MV-4-11 (cell line): ENCODE measurements around the gene SLC5A9.
"Not testable (repeated sequence)": the region's sequence is repeated elsewhere in the genome, so short reads cannot be mapped to it uniquely, and the experiment has no call there.

Experiments
- DNase-seq: peaks from one replicate; lab custom pipeline; 2025; lab: John Stamatoyannopoulos, UW

Gene SLC5A9

DNA sequence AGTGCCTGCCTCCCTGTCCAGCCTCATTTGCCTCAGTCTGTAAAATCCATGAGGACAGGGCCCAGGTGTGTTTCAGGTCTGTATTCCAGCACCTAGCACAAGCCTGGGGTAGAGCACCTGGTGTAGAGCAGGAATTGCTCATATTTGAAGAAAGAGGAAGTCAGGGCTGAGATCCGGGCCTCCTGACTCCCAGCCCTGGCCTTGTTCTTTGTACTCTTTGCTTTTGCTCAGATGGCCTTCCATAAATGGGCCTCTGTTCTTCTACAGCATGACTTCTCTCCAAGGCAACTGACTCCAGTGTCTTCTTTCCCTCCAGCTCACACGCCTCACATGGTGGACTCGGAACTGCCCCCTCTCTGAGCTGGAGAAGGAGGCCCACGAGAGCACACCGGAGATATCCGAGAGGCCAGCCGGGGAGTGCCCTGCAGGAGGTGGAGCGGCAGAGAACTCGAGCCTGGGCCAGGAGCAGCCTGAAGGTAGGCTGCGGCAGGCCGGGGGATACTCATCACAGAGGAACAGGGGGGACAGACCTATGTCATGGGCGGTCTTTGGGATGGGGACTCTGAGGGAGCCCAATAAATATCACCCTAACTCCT is 19.7 kb downstream of the SLC5A9 start:
- DNase-seq: no peak

- peak; percentile 86 for DNase-seq
These were observed 22.6 kb downstream of the SLC5A9 start for GRCh38 chr1:48245106-48245505.

DNA sequence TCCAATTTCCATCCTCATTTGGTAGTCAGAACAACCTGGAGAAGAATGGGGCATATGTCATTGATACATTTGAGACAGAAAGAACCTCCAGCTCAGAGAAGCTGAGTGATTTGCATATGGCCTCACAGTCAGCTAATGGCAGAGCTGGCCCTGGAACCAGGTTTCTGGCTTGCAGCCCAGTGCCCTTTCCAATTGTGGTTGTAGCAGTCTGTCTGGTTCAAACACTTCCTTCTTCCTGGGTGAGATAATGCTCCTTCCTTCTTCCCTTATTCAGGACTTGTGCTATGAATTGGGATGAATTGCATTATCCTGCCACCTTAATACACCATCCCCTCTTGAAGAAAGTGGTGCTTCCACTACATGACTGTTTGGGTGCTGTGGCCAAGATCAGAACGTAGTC is 24.2 kb downstream of the SLC5A9 start:
- DNase-seq: peak; percentile 14

DNA sequence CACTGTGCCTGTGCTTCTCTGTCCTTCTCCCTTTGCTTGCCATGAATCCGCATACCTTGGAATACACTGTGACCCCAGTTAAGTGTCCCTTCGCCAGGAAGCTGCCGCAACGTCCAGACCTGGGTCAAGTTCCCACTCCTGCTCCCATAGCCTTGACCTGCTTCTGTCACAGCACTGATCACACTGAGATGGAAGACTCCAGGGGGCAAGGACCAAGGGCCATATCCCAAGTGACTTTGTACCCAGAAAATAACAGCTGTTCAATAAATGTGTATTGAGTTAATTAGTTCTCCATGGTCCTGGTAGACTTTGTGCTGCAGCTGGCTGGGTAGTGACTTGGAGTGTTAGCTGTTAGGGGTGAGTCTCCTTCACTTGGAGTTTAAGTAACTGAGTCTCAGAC is 25.8 kb downstream of the SLC5A9 start:
- no peak for DNase-seq

GRCh38 chr1:48249868-48250267 is 27.4 kb downstream of the SLC5A9 start:
- DNase-seq: no peak

DNA sequence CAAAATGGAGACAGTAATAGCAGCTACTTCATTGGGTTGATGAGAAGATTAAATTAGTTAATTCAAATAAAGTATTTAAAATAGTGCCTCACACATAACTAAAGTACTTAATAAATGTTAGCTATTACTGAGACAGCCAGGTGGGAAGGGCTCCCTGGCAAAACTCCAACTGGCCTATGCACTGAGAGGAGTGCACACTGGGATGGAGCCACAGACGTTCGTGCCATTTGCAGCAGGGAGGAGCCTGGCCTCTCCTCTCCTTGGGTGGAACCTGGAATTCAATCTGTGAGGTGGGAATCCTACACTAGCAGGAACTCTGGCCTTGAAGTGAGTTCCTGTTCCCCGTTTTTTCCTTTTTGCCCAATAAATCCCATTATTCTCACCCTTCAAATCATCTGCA is 28.1 kb downstream of the SLC5A9 start:
- DNase-seq: no peak

GRCh38 chr1:48251323-48251722 is 28.8 kb downstream of the SLC5A9 start:
- no peak for DNase-seq

GRCh38 chr1:48251821-48252220 is 29.3 kb downstream of the SLC5A9 start:
- no peak for DNase-seq

DNA sequence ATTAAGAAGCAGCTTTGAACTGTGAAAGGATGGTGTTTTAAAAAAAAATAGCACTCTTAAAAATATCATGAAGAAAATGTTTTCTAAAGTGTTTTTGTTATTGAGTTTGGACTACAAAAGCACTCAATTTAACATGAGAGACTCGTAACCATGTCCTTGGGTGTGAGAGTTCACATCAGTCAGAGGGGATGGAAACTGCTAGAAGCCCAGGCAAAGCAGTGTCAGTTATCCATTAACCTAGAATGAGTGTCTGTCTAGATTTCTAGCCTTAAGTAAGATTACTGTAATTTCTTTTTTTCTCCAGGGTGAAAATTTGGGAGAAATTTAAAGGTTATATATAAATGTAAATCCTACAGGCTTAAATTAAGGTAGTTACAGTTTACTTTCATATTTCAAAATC is 31.7 kb downstream of the SLC5A9 start:
- no peak for DNase-seq

GRCh38 chr1:48258106-48258505 is 35.6 kb downstream of the SLC5A9 start:
- no peak for DNase-seq

GRCh38 chr1:48261881-48262400 is 39.4 kb downstream of the SLC5A9 start:
- DNase-seq: no peak

- DNase-seq: no peak
These were observed 40.5 kb downstream of the SLC5A9 start for GRCh38 chr1:48263041-48263440.

- no peak for DNase-seq
These were observed 44.1 kb downstream of the SLC5A9 start for GRCh38 chr1:48266576-48266975.

DNA sequence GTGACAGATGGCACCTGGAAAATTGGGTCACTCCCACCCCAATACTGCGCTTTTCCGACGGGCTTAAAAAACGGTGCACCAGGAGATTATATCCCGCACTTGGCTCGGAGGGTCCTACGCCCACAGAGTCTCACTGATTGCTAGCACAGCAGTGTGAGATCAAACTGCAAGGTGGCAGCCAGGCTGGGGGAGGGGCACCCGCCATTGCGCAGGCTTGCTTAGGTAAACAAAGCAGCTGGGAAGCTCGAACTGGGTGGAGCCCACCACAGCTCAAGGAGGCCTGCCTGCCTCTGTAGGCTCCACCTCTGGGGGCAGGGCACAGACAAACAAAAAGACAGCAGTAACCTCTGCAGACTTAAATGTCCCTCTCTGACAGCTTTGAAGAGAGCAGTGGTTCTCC is 54.9 kb downstream of the SLC5A9 start:
- not testable (repeated sequence) for DNase-seq

DNA sequence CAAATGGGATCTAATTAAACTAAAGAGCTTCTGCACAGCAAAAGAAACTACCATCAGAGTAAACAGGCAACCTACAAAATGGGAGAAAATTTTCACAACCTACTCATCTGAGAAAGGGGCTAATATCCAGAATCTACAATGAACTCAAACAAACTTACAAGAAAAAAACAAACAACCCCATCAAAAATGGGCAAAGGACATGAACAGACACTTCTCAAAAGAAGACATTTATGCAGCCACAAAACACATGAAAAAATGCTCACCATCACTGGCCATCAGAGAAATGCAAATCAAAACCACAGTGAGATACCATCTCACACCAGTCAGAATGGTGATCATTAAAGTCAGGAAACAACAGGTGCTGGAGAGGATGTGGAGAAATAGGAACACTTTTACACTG is 59.8 kb downstream of the SLC5A9 start:
- DNase-seq: not testable (repeated sequence)

- DNase-seq: not testable (repeated sequence)
These were observed 62.3 kb downstream of the SLC5A9 start for GRCh38 chr1:48284696-48285420.

- DNase-seq: no peak
These were observed 63.0 kb downstream of the SLC5A9 start for GRCh38 chr1:48285525-48285924.

GRCh38 chr1:48291421-48291820 is 68.9 kb downstream of the SLC5A9 start:
- DNase-seq: no peak

DNA sequence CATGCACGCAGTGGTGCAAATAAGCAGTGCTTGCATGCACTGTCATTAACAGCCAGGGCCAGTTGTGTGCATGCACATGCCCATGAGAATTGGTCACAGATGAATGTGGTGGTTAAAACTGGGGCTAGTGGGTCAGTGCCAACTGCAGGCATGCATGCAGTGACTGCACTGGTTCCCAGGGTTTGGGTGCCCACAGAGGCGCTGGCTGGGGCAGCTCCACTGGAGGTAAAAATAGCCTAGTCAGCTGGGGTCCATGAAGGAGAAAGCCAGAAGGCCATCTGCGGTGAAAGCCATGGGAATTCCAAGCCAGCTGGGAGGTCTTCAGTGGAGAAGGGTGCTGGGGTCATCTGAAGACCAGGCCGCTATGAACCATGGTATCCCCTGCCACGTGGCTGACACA is 70.2 kb downstream of the SLC5A9 start:
- no peak for DNase-seq

DNA sequence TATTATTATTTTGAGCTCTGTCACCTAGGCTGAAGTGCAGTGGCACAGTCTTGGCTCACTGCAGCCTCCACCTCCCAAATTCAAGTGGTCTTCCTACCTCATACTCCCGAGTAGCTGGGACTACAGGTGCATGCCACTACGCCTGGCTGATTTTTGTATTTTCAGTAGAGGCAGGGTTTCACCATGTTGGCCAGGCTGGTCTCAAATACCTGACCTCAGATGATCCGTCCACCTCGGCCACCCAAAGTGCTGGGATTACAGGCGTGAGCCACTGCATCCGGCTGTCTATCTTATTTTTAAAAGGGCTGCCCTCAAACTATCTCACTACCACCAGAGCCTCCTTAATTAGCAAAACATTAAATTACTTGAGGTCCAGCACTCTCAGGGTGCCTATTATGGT is 71.6 kb downstream of the SLC5A9 start:
- not testable (repeated sequence) for DNase-seq

- DNase-seq: no peak
These were observed 72.1 kb downstream of the SLC5A9 start for GRCh38 chr1:48294656-48295055.
